HepG2 (cell line): ENCODE results near the gene DOCK4. TPM values are rescaled to one million over a fixed set of nuclear protein-coding genes. Genes with fewer than 3 reads are reported as not detected.

ENCODE experiments used
- BCL3 ChIP-seq: sonication (generic); formaldehyde crosslinking; IDR thresholded peaks from 2 replicates; pipeline ENCODE4 v1.5.1; 2020; ENCODE audit warnings: mild to moderate bottlenecking, missing genetic modification reagents, moderate library complexity
- EP300 ChIP-seq, 3 experiments: sonication (generic) in 1 of 3; formaldehyde crosslinking in 1 of 3; IDR thresholded peaks; 2 replicates each; pipeline versions ENCODE4 v1.5.1 to v1.6.1; 2011 to 2020; ENCODE audit warnings: low read depth in 2 of 3, low read length in 2 of 3, borderline replicate concordance in 1 of 3, improper control_type of control experiment in 1 of 3, mild to moderate bottlenecking in 1 of 3, missing genetic modification reagents in 1 of 3, moderate library complexity in 1 of 3
- GABPB1 ChIP-seq: IDR thresholded peaks from 2 replicates; pipeline ENCODE4 v1.6.1; 2016; ENCODE audit warnings: mild to moderate bottlenecking, missing genetic modification reagents, moderate library complexity, missing compliant biosample characterization
- GATAD1 ChIP-seq: IDR thresholded peaks from 2 replicates; pipeline ENCODE4 v1.6.1; 2016; ENCODE audit warnings: missing genetic modification reagents, missing compliant biosample characterization
- HDAC2 ChIP-seq: sonication (generic); formaldehyde crosslinking; IDR thresholded peaks from 2 replicates; pipeline ENCODE4 v1.4.0; 2020; ENCODE audit warnings: missing genetic modification reagents
- HMG20A ChIP-seq: IDR thresholded peaks from 2 replicates; pipeline ENCODE4 v1.6.1; 2016; ENCODE audit warnings: borderline replicate concordance
- HNF1A ChIP-seq, 2 experiments: sonication (generic) in 1 of 2; formaldehyde crosslinking in 1 of 2; IDR thresholded peaks; 2 replicates each; pipeline versions ENCODE4 v1.4.0 to v1.6.1; 2016 to 2020; ENCODE audit warnings: borderline replicate concordance in 1 of 2, low read depth in 1 of 2, mild to moderate bottlenecking in 1 of 2, missing genetic modification reagents in 1 of 2
- HOXA3 ChIP-seq: sonication (generic); formaldehyde crosslinking; IDR thresholded peaks from 2 replicates; pipeline ENCODE4 v1.5.0; 2020; ENCODE audit warnings: missing genetic modification reagents
- IKZF5 ChIP-seq: IDR thresholded peaks from 2 replicates; pipeline ENCODE4 v1.6.1; 2018; ENCODE audit warnings: missing genetic modification reagents, mild to moderate bottlenecking, missing compliant biosample characterization
- MEIS1 ChIP-seq: sonication (generic); formaldehyde crosslinking; IDR thresholded peaks from 2 replicates; pipeline ENCODE4 v1.9.0; 2021; ENCODE audit warnings: mild to moderate bottlenecking, missing genetic modification reagents, moderate library complexity, borderline replicate concordance
- MIER2 ChIP-seq: IDR thresholded peaks from 2 replicates; pipeline ENCODE4 v1.6.1; 2016; ENCODE audit warnings: missing biosample characterization, missing genetic modification reagents
- NCOA1 ChIP-seq: sonication (generic); formaldehyde crosslinking; IDR thresholded peaks from 2 replicates; pipeline ENCODE4 v1.9.0; 2021; ENCODE audit warnings: missing genetic modification reagents
- POLR2G ChIP-seq: fragments of 200-400 bp; formaldehyde crosslinking; IDR thresholded peaks from 2 replicates; pipeline ENCODE4 v1.6.1; 2018; ENCODE audit warnings: mild to moderate bottlenecking, low read depth, low read length, moderate library complexity
- PRPF4 ChIP-seq: fragments of 200-400 bp; formaldehyde crosslinking; IDR thresholded peaks from 2 replicates; pipeline ENCODE4 v1.6.1; 2016; ENCODE audit warnings: low read length, low read depth; ENCODE audit not compliant: poor library complexity, severe bottlenecking
- RBM22 ChIP-seq: fragments of 200-400 bp; formaldehyde crosslinking; optimal IDR thresholded peaks from 2 replicates; pipeline ENCODE3; 2017; ENCODE audit warnings: mild to moderate bottlenecking, low read length, moderate library complexity
- SIX1 ChIP-seq: sonication (generic); formaldehyde crosslinking; IDR thresholded peaks from 2 replicates; pipeline ENCODE4 v1.4.0; 2020; ENCODE audit warnings: missing genetic modification reagents, borderline replicate concordance
- SMARCE1 ChIP-seq: fragments of 450-650 bp; IDR thresholded peaks from 2 replicates; pipeline ENCODE4 v1.6.1; 2017; ENCODE audit warnings: borderline replicate concordance
- SP5 ChIP-seq: IDR thresholded peaks from 2 replicates; pipeline ENCODE4 v1.6.1; 2016; ENCODE audit warnings: low read depth, borderline replicate concordance
- ZBTB7B ChIP-seq: sonication (generic); formaldehyde crosslinking; IDR thresholded peaks from 2 replicates; pipeline ENCODE4 v1.4.0; 2020; ENCODE audit warnings: missing genetic modification reagents
- ZFP41 ChIP-seq: sonication (generic); formaldehyde crosslinking; IDR thresholded peaks from 2 replicates; pipeline ENCODE4 v1.4.0; 2020; ENCODE audit warnings: mild to moderate bottlenecking, missing genetic modification reagents, borderline replicate concordance
- ZNF552 ChIP-seq: sonication (generic); formaldehyde crosslinking; IDR thresholded peaks from 2 replicates; pipeline ENCODE4 v1.9.0; 2022; ENCODE audit warnings: missing genetic modification reagents, mild to moderate bottlenecking, borderline replicate concordance
- ZNF567 ChIP-seq: sonication (generic); formaldehyde crosslinking; IDR thresholded peaks from 2 replicates; pipeline ENCODE4 v1.8.1; 2023; ENCODE audit warnings: mild to moderate bottlenecking, missing genetic modification reagents, borderline replicate concordance
- ZNF709 ChIP-seq: sonication (generic); formaldehyde crosslinking; IDR thresholded peaks from 2 replicates; pipeline ENCODE4 v1.5.0; 2020; ENCODE audit warnings: mild to moderate bottlenecking, missing genetic modification reagents
- ZNF792 ChIP-seq: IDR thresholded peaks from 2 replicates; pipeline ENCODE4 v1.6.1; 2016
- polyA plus RNA-seq, 8 experiments: library from polyadenylated mRNA; depleted of rRNA in 3 of 8; stranded (reverse) in 7 of 8; unstranded in 1 of 8; fragments of >200 nt; fragmentation: Illumina TruSeq in 4 of 8; extraction: Trizol in 4 of 8; gene quantifications; 2 replicates each; pipeline versions ENCODE4 v1.2.1 to v1.2.3, GENCODE V29; 2011 to 2016; ENCODE audit warnings: low read depth in 4 of 8, missing spikeins in 1 of 8, mixed read lengths in 1 of 8; ENCODE audit not compliant: insufficient read depth in 1 of 8
- total RNA-seq, 5 experiments: library from RNA; depleted of rRNA; stranded (reverse); fragments of >200 nt; fragmentation: Illumina TruSeq; extraction: Trizol; gene quantifications; 2 replicates each; pipeline ENCODE4 v1.2.3, GENCODE V29; 2016; ENCODE audit warnings: low read depth in 1 of 5

The DOCK4 gene
- total and polyA plus RNA-seq, 2 of the 13 experiments (the other 11 are each of a cell fraction or from before 2014, with no cell fraction given), result 13.5 to 17.4 TPM

GRCh38 chr7:112162142-112162766, 43.9 kb downstream of the DOCK4 start (continued):
- TF ChIP-seq ZFP41 (CRISPR knock-in tag) (no peak), ZBTB7B (CRISPR knock-in tag) (0 out of 2 replicates have a peak, but pooled peaks have one; percentile 44), MEIS1 (no peak), HNF1A (IDR thresholded peaks at IDR 0.05; ENCODE audit: low read depth) (no peak), HNF1A (CRISPR knock-in tag; IDR thresholded peaks at IDR 0.05; ENCODE audit: borderline replicate concordance) (peak; percentile 42; the same call in 1 of the 2 replicates), MIER2 (no peak), PRPF4 (peak; percentile 39), GATAD1 (peak; percentile 24; the same call in 1 of the 2 replicates), IKZF5 (CRISPR knock-in tag) (peak; percentile 92), RBM22 (peak; percentile 49), ZNF709 (CRISPR knock-in tag) (no peak), POLR2G (no peak), SMARCE1 (no peak), ZNF792 (peak; percentile 43; the same call in 1 of the 2 replicates), ZNF552 (CRISPR knock-in tag) (no peak), NCOA1 (no peak), SP5 (0 out of 2 replicates have a peak, but pooled peaks have one; percentile 13), ZNF567 (CRISPR knock-in tag) (no peak), EP300 (IDR thresholded peaks at IDR 0.05; ENCODE audit: low read depth in 2 of 2, low read length in 2 of 2) (peak in 1 of 2 experiments; percentile 34; a peak in 1 of 4 replicates), EP300 (CRISPR knock-in tag; IDR thresholded peaks at IDR 0.05; ENCODE audit: borderline replicate concordance) (no peak; the same call in 1 of the 2 replicates), HDAC2 (peak; percentile 66; the same call in 1 of the 2 replicates), SIX1 (CRISPR knock-in tag) (no peak), GABPB1 (CRISPR knock-in tag) (peak; percentile 31; the same call in 1 of the 2 replicates), HMG20A (peak; percentile 19; the same call in 1 of the 2 replicates), HOXA3 (CRISPR knock-in tag) (no peak), BCL3 (CRISPR knock-in tag) (no peak)
